ENCODE measurements around the gene PDZD7.

Gene PDZD7

DNA sequence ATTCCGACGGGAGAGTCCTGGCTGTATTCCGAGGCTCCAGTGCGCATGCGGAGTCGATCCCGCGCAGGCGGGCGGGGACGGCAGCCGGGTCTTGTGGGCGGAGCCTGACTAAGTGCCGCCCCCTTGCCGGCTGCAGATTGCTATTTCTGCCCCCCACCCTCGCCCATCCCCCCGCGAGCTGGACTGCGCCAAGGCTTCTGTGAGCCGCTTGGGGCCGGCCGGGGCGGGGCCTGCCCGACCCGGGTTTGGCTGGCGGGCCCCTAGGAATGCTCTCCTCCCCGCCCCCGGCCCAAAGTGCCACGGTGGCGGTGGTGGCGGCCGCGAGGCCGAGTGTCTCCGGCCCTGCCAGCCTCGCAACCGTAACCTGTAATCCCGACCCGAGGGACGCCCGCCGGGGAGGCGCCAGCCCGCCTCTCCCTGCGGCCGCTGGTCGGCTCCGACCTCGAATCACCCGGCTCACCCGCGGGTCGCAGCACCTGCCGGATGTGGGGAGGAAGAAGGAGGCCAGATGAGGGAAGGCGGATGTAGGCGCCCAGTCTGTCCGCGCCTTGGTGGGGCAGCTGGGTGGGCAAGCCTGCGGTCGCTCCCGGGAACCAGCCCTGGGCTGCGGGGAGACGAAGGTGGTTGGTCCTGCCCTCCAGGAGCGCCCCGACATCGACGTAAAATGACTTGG lies 30.2 kb upstream of the PDZD7 start:
- peaks cover 13% of the 10 kb centered on the region for H3K4me1 ChIP-seq (ENCODE audit: insufficient read depth, insufficient read length)

GRCh38 chr10:101060036-101060950 lies 29.4 kb upstream of the PDZD7 start:
- Histone ChIP-seq H3K4me3 (ENCODE audit: insufficient read length, low read depth) (peak overlapping the region; percentile 78), H3K9me3 (ENCODE audit: insufficient read depth, low read length) (no peaks in the 10 kb centered on the region; the same call in 1 of the 2 replicates), H3K36me3 (ENCODE audit: insufficient read depth, insufficient read length, low read length) (peaks cover 13% of the 10 kb centered on the region), H3K4me1 (ENCODE audit: insufficient read depth, insufficient read length) (peaks cover 9% of the 10 kb centered on the region), H3K9ac (ENCODE audit: insufficient read length, low read depth) (peak overlapping the region; percentile 91), H3K27me3 (ENCODE audit: insufficient read depth, insufficient read length) (peaks cover 38% of the 10 kb centered on the region)
- DNase-seq (ENCODE audit: low read depth, low spot score) = no peak
- no peak for TF ChIP-seq ZNF274 (IDR thresholded peaks at IDR 0.05; ENCODE audit: low read depth, low read length)
- TF ChIP-seq SUZ12 (IDR thresholded peaks at IDR 0.05; ENCODE audit: extremely low read depth, insufficient read depth, insufficient read length) = no peak
- TF ChIP-seq YY1 (IDR thresholded peaks at IDR 0.05; ENCODE audit: insufficient read depth, insufficient read length) = no peak

More for the DNA sequence above, 30.2 kb upstream of the PDZD7 start:
- Histone ChIP-seq H3K9ac (ENCODE audit: insufficient read length, low read depth) (peak overlapping the region; percentile 91), H3K27me3 (ENCODE audit: insufficient read depth, insufficient read length) (peaks cover 46% of the 10 kb centered on the region), H3K4me3 (ENCODE audit: insufficient read length, low read depth) (peak overlapping the region; percentile 78), H3K36me3 (ENCODE audit: insufficient read depth, insufficient read length, low read length) (peaks cover 5% of the 10 kb centered on the region), H3K9me3 (ENCODE audit: insufficient read depth, low read length) (no peaks in the 10 kb centered on the region; the same call in 1 of the 2 replicates)
- no peak for TF ChIP-seq ZNF274 (IDR thresholded peaks at IDR 0.05; ENCODE audit: low read depth, low read length)
- no peak for TF ChIP-seq SUZ12 (IDR thresholded peaks at IDR 0.05; ENCODE audit: extremely low read depth, insufficient read depth, insufficient read length)
- TF ChIP-seq YY1 (IDR thresholded peaks at IDR 0.05; ENCODE audit: insufficient read depth, insufficient read length) = no peak
- DNase-seq (ENCODE audit: low read depth, low spot score) = peak; percentile 85

GRCh38 chr10:101056365-101057151 lies 25.6 kb upstream of the PDZD7 start:
- no peaks in the 10 kb centered on the region for H3K4me1 ChIP-seq (ENCODE audit: insufficient read depth, insufficient read length)
- peaks cover under 1% of the 10 kb centered on the region for H3K27me3 ChIP-seq (ENCODE audit: insufficient read depth, insufficient read length)
- no peak overlapping the region for H3K9ac ChIP-seq (ENCODE audit: insufficient read length, low read depth)
- no peak for DNase-seq (ENCODE audit: low read depth, low spot score)
- no peaks in the 10 kb centered on the region for H3K9me3 ChIP-seq (ENCODE audit: insufficient read depth, low read length)
- H3K4me3 ChIP-seq (ENCODE audit: insufficient read length, low read depth) = no peak overlapping the region
- TF ChIP-seq SUZ12 (IDR thresholded peaks at IDR 0.05; ENCODE audit: extremely low read depth, insufficient read depth, insufficient read length) (no peak), ZNF274 (IDR thresholded peaks at IDR 0.05; ENCODE audit: low read depth, low read length) (no peak), YY1 (IDR thresholded peaks at IDR 0.05; ENCODE audit: insufficient read depth, insufficient read length) (no peak)
- H3K36me3 ChIP-seq (ENCODE audit: insufficient read depth, insufficient read length, low read length) = peaks cover 19% of the 10 kb centered on the region

DNA sequence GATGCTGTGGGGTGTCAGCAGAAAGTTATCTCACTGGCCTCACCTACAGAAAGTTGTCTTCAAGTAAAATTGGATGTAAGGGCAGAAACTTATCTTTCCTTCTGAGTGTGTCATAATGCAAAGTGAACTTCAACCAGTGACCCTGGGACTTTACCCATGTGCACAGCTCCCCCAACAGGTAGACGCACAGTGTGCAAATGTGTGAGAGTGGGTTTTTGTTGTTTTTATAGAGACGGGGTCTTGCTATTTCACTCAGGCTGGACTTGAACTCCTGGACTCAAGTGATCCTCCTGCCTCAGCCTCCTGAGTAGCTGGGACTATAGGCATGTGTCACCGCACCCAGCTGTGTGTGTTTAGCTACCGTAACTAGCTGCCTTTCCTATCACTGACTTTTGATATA lies 24.5 kb upstream of the PDZD7 start:
- Histone ChIP-seq H3K4me1 (ENCODE audit: insufficient read depth, insufficient read length) (peaks cover 5% of the 10 kb centered on the region), H3K36me3 (ENCODE audit: insufficient read depth, insufficient read length, low read length) (peaks cover 19% of the 10 kb centered on the region)

DNA sequence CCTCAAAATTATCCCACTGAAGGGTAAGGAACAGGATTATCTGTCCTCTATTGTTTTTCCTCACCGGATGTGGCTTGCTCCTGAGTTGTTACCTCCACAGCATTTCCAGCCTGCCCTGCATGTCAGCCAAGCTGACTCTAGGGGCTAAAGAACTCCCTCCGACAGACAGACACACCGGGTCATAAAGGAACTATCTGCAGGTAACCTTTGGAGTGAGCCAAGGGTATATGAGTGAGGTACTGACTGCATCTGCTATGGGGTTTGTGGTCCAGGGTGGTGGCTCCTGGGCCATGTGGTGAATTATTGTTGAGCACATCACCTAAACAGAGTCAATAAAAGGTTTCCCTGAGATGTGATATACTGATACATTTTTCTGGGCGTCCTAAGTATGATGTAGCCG lies 23.9 kb upstream of the PDZD7 start:
- H3K9ac ChIP-seq (ENCODE audit: insufficient read length, low read depth) = no peak overlapping the region
- H3K4me1 ChIP-seq (ENCODE audit: insufficient read depth, insufficient read length) = peaks cover 6% of the 10 kb centered on the region

More for the DNA sequence above, 24.5 kb upstream of the PDZD7 start:
- no peak overlapping the region for H3K4me3 ChIP-seq (ENCODE audit: insufficient read length, low read depth)
- no peak for DNase-seq (ENCODE audit: low read depth, low spot score)
- TF ChIP-seq SUZ12 (IDR thresholded peaks at IDR 0.05; ENCODE audit: extremely low read depth, insufficient read depth, insufficient read length) (no peak), YY1 (IDR thresholded peaks at IDR 0.05; ENCODE audit: insufficient read depth, insufficient read length) (no peak), ZNF274 (IDR thresholded peaks at IDR 0.05; ENCODE audit: low read depth, low read length) (no peak)
- H3K27me3 ChIP-seq (ENCODE audit: insufficient read depth, insufficient read length) = peaks cover 2% of the 10 kb centered on the region
- no peak overlapping the region for H3K9ac ChIP-seq (ENCODE audit: insufficient read length, low read depth)
- H3K9me3 ChIP-seq (ENCODE audit: insufficient read depth, low read length) = no peaks in the 10 kb centered on the region

DNA sequence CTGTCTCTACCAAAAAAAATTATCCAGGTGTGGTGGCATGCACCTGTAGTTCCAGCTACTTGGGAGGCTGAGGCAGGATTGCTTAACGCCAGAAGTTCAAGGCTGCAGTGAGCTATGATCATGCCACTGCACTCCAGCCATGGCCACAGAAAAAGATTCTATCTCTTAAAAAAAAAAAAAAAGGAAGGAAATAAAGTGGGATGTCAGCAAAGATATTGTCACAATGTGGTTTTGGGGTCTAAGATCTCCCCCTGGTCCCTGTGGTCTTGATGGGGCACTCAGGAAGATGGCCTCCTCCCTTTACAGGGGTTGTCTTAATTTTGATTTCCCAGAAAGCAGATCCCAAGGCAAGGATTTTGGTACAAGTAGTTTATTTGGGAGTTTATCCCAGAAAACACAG lies 23.4 kb upstream of the PDZD7 start:
- Histone ChIP-seq H3K27me3 (ENCODE audit: insufficient read depth, insufficient read length) (peaks cover 5% of the 10 kb centered on the region), H3K4me3 (ENCODE audit: insufficient read length, low read depth) (no peak overlapping the region), H3K9me3 (ENCODE audit: insufficient read depth, low read length) (no peaks in the 10 kb centered on the region), H3K36me3 (ENCODE audit: insufficient read depth, insufficient read length, low read length) (peaks cover 19% of the 10 kb centered on the region), H3K4me1 (ENCODE audit: insufficient read depth, insufficient read length) (peaks cover 6% of the 10 kb centered on the region), H3K9ac (ENCODE audit: insufficient read length, low read depth) (no peak overlapping the region)
- DNase-seq (ENCODE audit: low read depth, low spot score) = no peak
- TF ChIP-seq SUZ12 (IDR thresholded peaks at IDR 0.05; ENCODE audit: extremely low read depth, insufficient read depth, insufficient read length) = no peak
- no peak for TF ChIP-seq ZNF274 (IDR thresholded peaks at IDR 0.05; ENCODE audit: low read depth, low read length)
- no peak for TF ChIP-seq YY1 (IDR thresholded peaks at IDR 0.05; ENCODE audit: insufficient read depth, insufficient read length)

More for the DNA sequence above, 23.9 kb upstream of the PDZD7 start:
- no peak for TF ChIP-seq SUZ12 (IDR thresholded peaks at IDR 0.05; ENCODE audit: extremely low read depth, insufficient read depth, insufficient read length)
- TF ChIP-seq ZNF274 (IDR thresholded peaks at IDR 0.05; ENCODE audit: low read depth, low read length) = no peak
- no peak for TF ChIP-seq YY1 (IDR thresholded peaks at IDR 0.05; ENCODE audit: insufficient read depth, insufficient read length)
- Histone ChIP-seq H3K9me3 (ENCODE audit: insufficient read depth, low read length) (no peaks in the 10 kb centered on the region), H3K27me3 (ENCODE audit: insufficient read depth, insufficient read length) (peaks cover 4% of the 10 kb centered on the region), H3K4me3 (ENCODE audit: insufficient read length, low read depth) (no peak overlapping the region), H3K36me3 (ENCODE audit: insufficient read depth, insufficient read length, low read length) (peaks cover 19% of the 10 kb centered on the region)
- DNase-seq (ENCODE audit: low read depth, low spot score) = no peak
